OCI-LY1 (cell line): ENCODE measurements around the gene HESX1.

Source experiments
- H2AFZ ChIP-seq: fragments of 200-600 bp; sonication (generic), shearing (Covaris generic); 2 replicates; pipeline ENCODE4 v1.6.0; 2014; ENCODE audit warnings: antibody characterized with exemption, mild to moderate bottlenecking, low read length
- H3F3A ChIP-seq: fragments of 200-600 bp; sonication (generic), shearing (Covaris generic); 2 replicates; pipeline ENCODE4 v1.6.0; 2014; ENCODE audit warnings: mild to moderate bottlenecking, antibody characterized with exemption, low read length, moderate library complexity; ENCODE audit not compliant: insufficient read depth
- H3K27ac ChIP-seq: fragments of 200-600 bp; sonication (generic); 2 replicates; pipeline ENCODE4 v1.5.1; 2014; ENCODE audit warnings: low read length, mixed run types, mild to moderate bottlenecking, low read depth; ENCODE audit not compliant: poor library complexity, severe bottlenecking
- H3K27me3 ChIP-seq: fragments of 200-600 bp; sonication (generic); 2 replicates; pipeline ENCODE4 v1.6.0; 2014; ENCODE audit warnings: antibody characterized with exemption, mild to moderate bottlenecking, low read length, moderate library complexity; ENCODE audit not compliant: insufficient read depth
- H3K36me3 ChIP-seq: fragments of 200-600 bp; sonication (generic); 2 replicates; pipeline ENCODE4 v1.6.1; 2014; ENCODE audit warnings: mild to moderate bottlenecking, antibody characterized with exemption, low read length, moderate library complexity, mixed read lengths; ENCODE audit not compliant: insufficient read depth
- H3K4me1 ChIP-seq: fragments of 200-600 bp; sonication (generic); 2 replicates; pipeline ENCODE4 v1.5.1; 2014; ENCODE audit warnings: mild to moderate bottlenecking, low read length, moderate library complexity; ENCODE audit not compliant: insufficient read depth, severe bottlenecking
- H3K4me2 ChIP-seq: fragments of 200-600 bp; sonication (generic), shearing (Covaris generic); 2 replicates; pipeline ENCODE4 v1.6.1; 2014; ENCODE audit warnings: low read length
- H3K4me3 ChIP-seq: fragments of 200-600 bp; sonication (generic); 2 replicates; pipeline ENCODE4 v1.5.1; 2014; ENCODE audit warnings: low read length, low read depth, mild to moderate bottlenecking, mixed read lengths; ENCODE audit not compliant: poor library complexity, severe bottlenecking
- H3K79me2 ChIP-seq: fragments of 200-600 bp; shearing (Covaris generic); 2 replicates; pipeline ENCODE4 v1.6.1; 2016; ENCODE audit warnings: mixed run types, low read length, mixed read lengths; ENCODE audit not compliant: insufficient read depth
- H3K9ac ChIP-seq: fragments of 200-600 bp; sonication (generic), shearing (Covaris generic); 2 replicates; pipeline ENCODE4 v1.6.1; 2014; ENCODE audit warnings: mild to moderate bottlenecking, low read length, mixed read lengths
- H3K9me2 ChIP-seq: fragments of 200-600 bp; sonication (generic), shearing (Covaris generic); 2 replicates; pipeline ENCODE4 v1.6.1; 2014; ENCODE audit warnings: low read depth, mild to moderate bottlenecking, low read length, mixed read lengths
- H3K9me3 ChIP-seq: fragments of 200-600 bp; shearing (Covaris generic); 2 replicates; pipeline ENCODE4 v1.6.1; 2014; ENCODE audit warnings: low read length, mixed read lengths
- H4K20me1 ChIP-seq: fragments of 200-600 bp; sonication (generic), shearing (Covaris generic); 2 replicates; pipeline ENCODE4 v1.6.0; 2016; ENCODE audit warnings: mild to moderate bottlenecking, low read length; ENCODE audit not compliant: insufficient read depth
- CTCF ChIP-seq: fragments of 200-600 bp; sonication (generic), shearing (Covaris generic); IDR thresholded peaks from 2 replicates; pipeline ENCODE4 v1.5.1; 2017; ENCODE audit warnings: mild to moderate bottlenecking, antibody characterized with exemption, low read length, moderate library complexity, mixed read lengths
- EZH2 ChIP-seq: fragments of 200-600 bp; sonication (generic), shearing (Covaris generic); IDR thresholded peaks from 2 replicates; pipeline ENCODE4 v1.8.0; 2017; ENCODE audit warnings: borderline replicate concordance, mixed run types, mild to moderate bottlenecking, antibody characterized with exemption, low read length, moderate library complexity, mixed read lengths

HESX1 gene

GRCh38 chr3:57227204-57227929, 27.6 kb upstream of the HESX1 start, which contains the start of gene APPL1:
Gene APPL1 (plus strand): TSS chr3:57227729. CDS start chr3:57227884, 155 bp downstream.
- H3K27me3 ChIP-seq = no peaks in the 10 kb centered on the region
- peak within 1 kb of the TSS; percentile 92 for H3K4me2 ChIP-seq
- peaks cover 28% of the 10 kb centered on the region for H3K4me1 ChIP-seq
- H3K9ac ChIP-seq = peak within 1 kb of the TSS; percentile 92
- TF ChIP-seq EZH2 (no peak), CTCF (no peak)
- peak within 1 kb of the TSS; percentile 64; the same call in 1 of the 2 replicates for H2AFZ ChIP-seq
- H3K79me2 ChIP-seq = peaks cover 26% of the 10 kb centered on the region
- peak within 1 kb of the TSS; percentile 91 for H3K4me3 ChIP-seq
- no peaks in the 10 kb centered on the region for H3K9me3 ChIP-seq
- H3K36me3 ChIP-seq = no peaks in the 10 kb centered on the region
- no peaks in the 10 kb centered on the region for H3F3A ChIP-seq
- peak within 1 kb of the TSS; percentile 54 for H3K27ac ChIP-seq
- H4K20me1 ChIP-seq = no peaks in the 10 kb centered on the region
- no peaks in the 10 kb centered on the region for H3K9me2 ChIP-seq

GRCh38 chr3:57226176-57226575, 26.4 kb upstream of the HESX1 start:
- no peak overlapping the region for H3K27ac ChIP-seq
- H3K4me1 ChIP-seq = peaks cover 28% of the 10 kb centered on the region
- no peak overlapping the region for H3K4me2 ChIP-seq
- no peaks in the 10 kb centered on the region for H3K27me3 ChIP-seq
- H3K9me3 ChIP-seq = no peaks in the 10 kb centered on the region
- no peaks in the 10 kb centered on the region for H3K36me3 ChIP-seq
- peaks cover 21% of the 10 kb centered on the region for H3K79me2 ChIP-seq
- H3F3A ChIP-seq = no peaks in the 10 kb centered on the region
- no peak overlapping the region for H3K9ac ChIP-seq
- H3K4me3 ChIP-seq = no peak overlapping the region
- H4K20me1 ChIP-seq = no peaks in the 10 kb centered on the region
- no peak overlapping the region for H2AFZ ChIP-seq
- TF ChIP-seq EZH2 (no peak), CTCF (no peak)
- H3K9me2 ChIP-seq = no peaks in the 10 kb centered on the region

DNA sequence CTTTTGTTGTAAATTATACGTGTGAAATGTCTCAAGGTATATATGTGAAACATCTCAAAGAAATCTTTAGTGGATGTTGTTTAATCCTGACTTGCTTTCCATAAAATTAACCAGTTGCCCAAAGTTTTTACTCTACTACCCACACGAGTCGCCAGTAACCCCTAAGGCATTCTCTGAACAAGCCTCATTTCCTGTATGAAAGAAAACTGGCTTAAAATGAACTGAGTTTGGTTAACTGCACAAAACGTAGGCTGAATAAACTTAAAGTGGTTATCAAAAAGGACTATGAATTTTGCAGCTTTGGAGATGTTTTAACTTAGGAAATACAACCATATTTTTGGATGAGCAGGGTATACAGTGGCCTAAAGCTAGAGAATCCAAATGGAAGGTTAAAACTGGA, 25.1 kb upstream of the HESX1 start:
- Histone ChIP-seq H3K9ac (no peak overlapping the region), H3K27me3 (no peaks in the 10 kb centered on the region), H3K27ac (no peak overlapping the region), H3K4me3 (no peak overlapping the region), H3F3A (no peaks in the 10 kb centered on the region), H2AFZ (no peak overlapping the region), H4K20me1 (no peaks in the 10 kb centered on the region), H3K4me2 (no peak overlapping the region), H3K9me3 (no peaks in the 10 kb centered on the region), H3K9me2 (no peaks in the 10 kb centered on the region), H3K4me1 (peaks cover 22% of the 10 kb centered on the region), H3K79me2 (peaks cover 12% of the 10 kb centered on the region), H3K36me3 (no peaks in the 10 kb centered on the region)
- TF ChIP-seq EZH2 (no peak), CTCF (no peak)
